Measurements from ENCODE around the gene KCNJ1. TPM values are rescaled to one million over a fixed set of nuclear protein-coding genes. Genes with fewer than 3 reads are reported as not detected.

KCNJ1 gene
- total and polyA plus RNA-seq, 10 of the 15 experiments (the other 5 are each of a cell fraction or from before 2014, with no cell fraction given), result not detected

- ChIA-PET POLR2A (no interaction called here), CTCF (interaction anchor here (1.0 to 10.8 kb wide), 6 partner anchors 9 to 63 kb away, joined by 3 to 480 read pairs (median 6); no protein-coding TSS in a partner anchor), SMC1A (ENCODE audit: uncharacterized antibody, unreplicated experiment) (interaction anchor here (1.2 to 12.3 kb wide), 3 partner anchors 11 to 59 kb away, joined by 4 to 249 read pairs (median 6); no protein-coding TSS in a partner anchor), RAD21 (ENCODE audit: unreplicated experiment) (interaction anchor here (0.8 kb wide), 1 partner anchor 68 kb away, joined by 3 read pairs; no protein-coding TSS in a partner anchor)
- WGBS (ENCODE audit: insufficient coverage, insufficient replicate concordance, low lambda C conversion rate, missing lambda C conversion rate), result 19% methylated on average over 9 of the region's 9 CpGs
- H2AFZ ChIP-seq (ENCODE audit: control insufficient read depth, low read depth, low read length), result no peak overlapping the region
- TF ChIP-seq TCF12 (IDR thresholded peaks at IDR 0.05; ENCODE audit: low read depth, low read length), result 0 out of 2 replicates have a peak, but pooled peaks have one; percentile 53
- no peak for TF ChIP-seq E4F1 (IDR thresholded peaks at IDR 0.05; ENCODE audit: borderline replicate concordance, partially characterized antibody)
- no peak for TF ChIP-seq NR2F1 (conservative IDR thresholded peaks at IDR 0.05)
- no peak for TF ChIP-seq POLR2AphosphoS5 (IDR thresholded peaks at IDR 0.05; ENCODE audit: low read length)
- peak in 1 of 2 experiments; percentile 59; a peak in 2 of 4 replicates for TF ChIP-seq ETV6 (conservative IDR thresholded peaks at IDR 0.05 in 1 of 2, IDR thresholded peaks at IDR 0.05 in 1 of 2; ENCODE audit: borderline replicate concordance in 1 of 2, low read depth in 1 of 2)
- TF ChIP-seq TCF3 (IDR thresholded peaks at IDR 0.05; ENCODE audit: borderline replicate concordance, insufficient read depth, low read depth, low read length), result peak; percentile 69; the same call in 1 of the 2 replicates
- peak; percentile 84 for TF ChIP-seq RUNX3 (IDR thresholded peaks at IDR 0.05; ENCODE audit: low read length)
- no peak for TF ChIP-seq BCL11A (IDR thresholded peaks at IDR 0.05; ENCODE audit: low read depth, low read length)
- TF ChIP-seq GATAD2B (conservative IDR thresholded peaks at IDR 0.05; ENCODE audit: low read depth), result no peak
- TF ChIP-seq TBL1XR1 (IDR thresholded peaks at IDR 0.05; ENCODE audit: low read depth, low read length), result no peak
- TF ChIP-seq NKRF (conservative IDR thresholded peaks at IDR 0.05), result no peak
- no peak for TF ChIP-seq FOXM1 (IDR thresholded peaks at IDR 0.05; ENCODE audit: low read depth, low read length)
- TF ChIP-seq SPI1 (IDR thresholded peaks at IDR 0.05; ENCODE audit: borderline replicate concordance, insufficient read depth, low read depth, low read length), result no peak
- H4K20me1 ChIP-seq (ENCODE audit: control insufficient read depth, insufficient read depth), result no peaks in the 10 kb centered on the region
- intact Hi-C loops (cut with micrococcal nuclease; ENCODE audit: unreplicated experiment) (no loop called here), in situ Hi-C loops (cut with MboI) (no loop called here)
- no peak overlapping the region for H3K4me3 ChIP-seq
- no peak overlapping the region for H3K9ac ChIP-seq (ENCODE audit: control insufficient read depth, insufficient read depth, low read length)
- BruUV-seq (replicated peaks), result no TSS peak
- ATAC-seq (peak; percentile 37), FAIRE-seq (peak; percentile 62), DNase-seq (ENCODE audit: low read depth, low spot score) (no peak)
- H3K27ac ChIP-seq (ENCODE audit: control insufficient read depth, insufficient read depth), result no peak overlapping the region
- no peak overlapping the region for H3K4me2 ChIP-seq (ENCODE audit: control insufficient read depth, insufficient read depth)
- no peaks in the 10 kb centered on the region for H3K9me3 ChIP-seq (replicated peaks; ENCODE audit: control insufficient read depth, insufficient read depth, low read length)
- peaks cover 6% of the 10 kb centered on the region for H3K4me1 ChIP-seq (ENCODE audit: control insufficient read depth, insufficient read depth, low read length)
- H3K79me2 ChIP-seq (ENCODE audit: control insufficient read depth, insufficient read depth, low read length), result no peaks in the 10 kb centered on the region
- no peaks in the 10 kb centered on the region for H3K36me3 ChIP-seq (ENCODE audit: control insufficient read depth in 2 of 2, insufficient read depth in 2 of 2, low read length in 1 of 2)
- H3K27me3 ChIP-seq (replicated peaks in 1 of 2; ENCODE audit: control insufficient read depth in 2 of 2, insufficient read depth in 2 of 2, low read length in 1 of 2), result peaks cover 9 to 13% of the 10 kb centered on the region in 2 experiments; a peak in 3 of 4 replicates
These were observed 26.6 kb upstream of the KCNJ1 start for GRCh38 chr11:128893578-128894285.

Measured in GM12878 (cell line).